Heart left ventricle (tissue), 16 donors: ENCODE results near the gene LKAAEAR1. TPM values are rescaled to one million over a fixed set of nuclear protein-coding genes. Genes with fewer than 3 reads are reported as not detected.

Experiments
- ATAC-seq, 4 donors: fragments of 200-7000 bp; cut with Tn5 transposase; one replicate each; pipeline ENCODE4 v1.9.1; 2020 to 2022; ENCODE audit warnings: moderate library complexity in 4 of 4, mild to moderate bottlenecking in 3 of 4, moderate number of reproducible peaks in 1 of 4
- DNase-seq, 5 donors: peaks; one replicate each; pipeline ENCODE4 v3.0.0-alpha.2; 2020
- H3K27ac ChIP-seq, 12 donors: fragments of 200-600 bp; sonication (generic) in 4 of 12; one replicate each; pipeline versions ENCODE4 v1.5.0 to v1.8.0; 2016 to 2022; ENCODE audit warnings: mild to moderate bottlenecking in 2 of 12
- H3K27me3 ChIP-seq, 9 donors: fragments of 200-600 bp; sonication (generic) in 2 of 9; one replicate each; pipeline versions ENCODE4 v1.5.1 to v1.8.0; 2016 to 2022; ENCODE audit warnings: mild to moderate bottlenecking in 3 of 9
- H3K36me3 ChIP-seq, 9 donors: fragments of 200-600 bp; sonication (generic) in 2 of 9; one replicate each; pipeline versions ENCODE4 v1.5.0 to v1.8.0; 2018 to 2022; ENCODE audit warnings: mild to moderate bottlenecking in 2 of 9
- H3K4me1 ChIP-seq, 12 donors: fragments of 200-600 bp; sonication (generic) in 4 of 12; one replicate each; pipeline versions ENCODE4 v1.5.0 to v1.8.0; 2016 to 2022; ENCODE audit warnings: mild to moderate bottlenecking in 3 of 12
- H3K4me3 ChIP-seq, 12 donors: fragments of 200-600 bp; sonication (generic) in 4 of 12; one replicate each; pipeline versions ENCODE4 v1.5.0 to v1.8.0; 2017 to 2022; ENCODE audit warnings: mild to moderate bottlenecking in 9 of 12, moderate library complexity in 4 of 12
- H3K9me3 ChIP-seq, 12 donors: fragments of 200-600 bp; sonication (generic) in 4 of 12; one replicate each; pipeline versions ENCODE4 v1.5.0 to v1.8.0; 2016 to 2022; ENCODE audit warnings: mild to moderate bottlenecking in 1 of 12
- CTCF ChIP-seq, 12 donors: fragments of 200-600 bp; sonication (generic) in 4 of 12; IDR thresholded peaks; one replicate each; pipeline versions ENCODE4 v1.5.0 to v1.8.0; 2018 to 2022; ENCODE audit warnings: antibody characterized with exemption in 12 of 12, mild to moderate bottlenecking in 5 of 12
- POLR2A ChIP-seq, 2 donors: fragments of 450-650 bp; IDR thresholded peaks; one replicate each; pipeline ENCODE4 v1.6.1; 2017; ENCODE audit warnings: antibody characterized with exemption in 2 of 2, mild to moderate bottlenecking in 2 of 2, moderate library complexity in 2 of 2
- WGBS, 4 donors: extraction: QIAGEN DNeasy Blood & Tissue Kit in 2 of 4; methylation state at CpG; one replicate each; pipeline versions ENCODE4 v1.1.5 to v1.1.7; 2013 to 2018; 5-methylcytosine and 5-hydroxymethylcytosine counted together
- intact Hi-C, 10 donors: fragments of 100-400 bp; cut with DNase I; formaldehyde crosslinking; loops; one replicate each; pipeline versions ENCODE4 v1.11.1 to v1.14.2; 2022
- polyA plus RNA-seq, 2 donors: library from polyadenylated mRNA; stranded (reverse); fragments of 200-250 nt; gene quantifications; one replicate each; pipeline ENCODE4 v1.2.3, GENCODE V29; 2013
- total RNA-seq, 9 donors: library from RNA; depleted of rRNA in 2 of 9; stranded (reverse); fragments of >200 nt in 2 of 9; fragmentation: NEBNext Ultra II Directional in 3 of 9; extraction: Animal tissue kit (Norgen Biotek cat#: 25700) in 3 of 9; gene quantifications; one replicate each; pipeline versions ENCODE4 v1.1.0 to v1.2.4, GENCODE V29; 2016 to 2023
- donor health status: ischemic (EF 13 %, LVEDD 7.1; RV severe dilation, severe dysfunction).
- donor health status: healthy with polysubstance abuse.
- donor health status: DM: no; HTN: yes; CAD: no.
- donor health status: DM: no; HTN: no; CAD: no.
- donor health status: ischemic (EF 25% LVEDD 6.9; RV normal size, moderate dysfunction).
- donor health status: ischemic (EF 25% LVEDD 5.7; RV mildly dilated, moderate dysfunction).
- donor health status: healthy.
- donor health status: DM: yes; HTN: yes; CAD: no.
- donor health status: ischemic (EF 35%, LVEDD 5.7; RV mildly dilated, moderate dysfunction).
- donor health status: nonischemic (EF 11% LVEDD 7.7; RV severe dilation, severe dysfunction).
- donor health status: DM: yes; HTN: yes; CAD: no.
- donor health status: PGD.
- donor health status: ischemic (EF 29% LVEDD 5.4; RV normal size, mild dysfunction).
- donor health status: nonischemic (EF 23%, LVEDD 6.1; RV moderate dilation, normal function).

Gene LKAAEAR1
- total and polyA plus RNA-seq, 11 donors = not detected

- peaks cover 0 to 26% (median 9%) of the 10 kb centered on the region in 9 donors for H3K27me3 ChIP-seq
These were observed 12.3 kb upstream of the LKAAEAR1 start for GRCh38 chr20:64096535-64096934.

GRCh38 chr20:64095927-64096326 is 11.7 kb upstream of the LKAAEAR1 start:
- intact Hi-C loops = no loop called here
- no peak overlapping the region for H3K27ac ChIP-seq
- H3K27me3 ChIP-seq = peaks cover 0 to 20% (median 4%) of the 10 kb centered on the region in 9 donors
- H3K4me1 ChIP-seq = no peaks in the 10 kb centered on the region
- 88 to 92% (median 88%) methylated on average over 10 to 11 of the region's 11 CpGs for WGBS, 4 donors
- H3K4me3 ChIP-seq = no peak overlapping the region
- H3K9me3 ChIP-seq = no peaks in the 10 kb centered on the region
- no peak for DNase-seq
- ATAC-seq = no peak
- peaks cover 0 to 5% (median 0%) of the 10 kb centered on the region in 9 donors for H3K36me3 ChIP-seq
- no peak for TF ChIP-seq POLR2A (IDR thresholded peaks at IDR 0.05)
- TF ChIP-seq CTCF (IDR thresholded peaks at IDR 0.05) = no peak

More at GRCh38 chr20:64096535-64096934, 12.3 kb upstream of the LKAAEAR1 start:
- no peaks in the 10 kb centered on the region for H3K4me1 ChIP-seq
- H3K36me3 ChIP-seq = peaks cover 0 to 5% (median 0%) of the 10 kb centered on the region in 9 donors
- H3K4me3 ChIP-seq = no peak overlapping the region
- TF ChIP-seq CTCF (IDR thresholded peaks at IDR 0.05) (no peak), POLR2A (IDR thresholded peaks at IDR 0.05) (no peak)
- no peak overlapping the region for H3K27ac ChIP-seq
- DNase-seq = no peak
- ATAC-seq = no peak
- no peaks in the 10 kb centered on the region for H3K9me3 ChIP-seq
- WGBS, 4 donors = 72 to 94% (median 85%) methylated on average over 6 of the region's 6 CpGs
- intact Hi-C loops = no loop called here

- WGBS, 4 donors = 81 to 89% (median 83%) methylated on average over 4 of the region's 4 CpGs
- TF ChIP-seq POLR2A (IDR thresholded peaks at IDR 0.05) (no peak), CTCF (IDR thresholded peaks at IDR 0.05) (no peak)
- no peak for DNase-seq
- Histone ChIP-seq H3K4me3 (no peak overlapping the region), H3K27ac (no peak overlapping the region), H3K36me3 (peaks cover 0 to 5% (median 0%) of the 10 kb centered on the region in 9 donors), H3K9me3 (no peaks in the 10 kb centered on the region), H3K4me1 (no peaks in the 10 kb centered on the region), H3K27me3 (peaks cover 0 to 15% (median 0%) of the 10 kb centered on the region in 9 donors)
- no peak for ATAC-seq
- intact Hi-C loops = no loop called here
These were observed 11.3 kb upstream of the LKAAEAR1 start for GRCh38 chr20:64095455-64095854.

GRCh38 chr20:64093013-64093503 is 8.9 kb upstream of the LKAAEAR1 start:
- Histone ChIP-seq H3K36me3 (no peaks in the 10 kb centered on the region), H3K4me3 (no peak overlapping the region), H3K27me3 (peaks cover 0 to 11% (median 0%) of the 10 kb centered on the region in 9 donors), H3K4me1 (no peaks in the 10 kb centered on the region), H3K27ac (no peak overlapping the region), H3K9me3 (no peaks in the 10 kb centered on the region)
- intact Hi-C loops = no loop called here
- WGBS, 4 donors = 28 to 51% (median 40%) methylated on average over 6 to 9 of the region's 9 CpGs
- TF ChIP-seq CTCF (IDR thresholded peaks at IDR 0.05) (no peak), POLR2A (IDR thresholded peaks at IDR 0.05) (no peak)
- ATAC-seq (peak in 2 of 4 donors; percentile 11 to 20), DNase-seq (no peak)
